Hematopoietic multipotent progenitor cell treated with erythropoietin and hydrocortisone succinate and interleukin-3 and kit ligand, for 4 days (in vitro differentiated cells): ENCODE results near the gene SPRED1.
A peak's percentile ranks its signal among the peaks of the same experiment; 100 is the strongest.

Source experiments
- DNase-seq: peaks from one replicate; pipeline ENCODE4 v3.0.0-alpha.2; 2015

SPRED1 gene

GRCh38 chr15:38285456-38285855 lies 32.8 kb downstream of the SPRED1 start:
- no peak for DNase-seq

GRCh38 chr15:38294126-38294525 lies 41.5 kb downstream of the SPRED1 start:
- peak; percentile 45 for DNase-seq

DNA sequence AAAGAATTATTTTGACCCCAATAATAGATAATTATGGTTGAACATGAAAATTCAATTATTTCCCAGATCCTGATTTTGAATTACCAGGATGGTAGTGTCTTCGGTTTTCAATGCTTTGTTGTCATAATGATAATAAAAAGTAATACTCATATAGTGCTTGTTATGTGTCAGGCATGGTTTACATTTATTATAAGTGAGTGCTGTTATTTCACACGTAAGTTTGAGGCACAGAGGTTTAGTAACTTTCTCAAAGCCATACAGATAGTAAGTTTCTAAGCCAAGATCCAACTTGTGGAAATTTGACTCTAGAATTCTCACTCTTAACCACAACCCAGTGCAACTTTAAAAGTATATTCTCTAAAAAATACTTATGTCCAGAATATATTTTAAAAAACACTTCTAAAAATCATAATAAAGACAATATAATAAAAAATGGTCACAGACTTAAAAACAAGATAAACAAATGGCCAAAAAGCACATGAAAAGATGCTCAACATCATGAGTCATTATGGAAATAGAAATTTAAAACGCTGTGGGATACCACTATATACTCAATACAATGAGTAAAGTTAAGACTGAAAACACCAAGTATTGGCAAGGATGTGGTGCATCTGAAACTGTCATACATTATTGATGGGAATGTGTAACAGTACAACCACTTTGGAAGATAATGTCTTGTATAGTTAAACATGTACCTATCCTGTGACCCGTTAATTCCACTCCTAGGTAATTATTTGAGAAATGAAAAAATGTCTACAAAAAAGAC lies 45.2 kb downstream of the SPRED1 start:
- DNase-seq, result no peak

DNA sequence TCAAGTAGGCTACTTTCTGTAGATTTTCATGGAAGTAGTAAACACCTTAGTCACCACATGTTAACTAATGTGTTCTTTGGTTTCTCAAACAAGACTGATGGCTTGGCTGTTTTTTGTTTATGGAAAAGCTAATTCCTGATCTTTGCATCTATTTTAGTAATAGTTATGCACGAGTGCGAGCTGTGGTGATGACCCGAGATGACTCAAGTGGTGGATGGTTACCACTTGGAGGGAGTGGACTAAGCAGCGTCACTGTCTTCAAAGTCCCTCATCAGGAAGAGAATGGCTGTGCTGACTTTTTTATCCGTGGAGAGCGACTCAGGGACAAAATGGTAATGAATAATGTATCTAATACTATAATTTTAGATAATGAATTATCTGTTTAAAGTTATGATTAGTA lies 46.6 kb downstream of the SPRED1 start:
- DNase-seq, result no peak

DNA sequence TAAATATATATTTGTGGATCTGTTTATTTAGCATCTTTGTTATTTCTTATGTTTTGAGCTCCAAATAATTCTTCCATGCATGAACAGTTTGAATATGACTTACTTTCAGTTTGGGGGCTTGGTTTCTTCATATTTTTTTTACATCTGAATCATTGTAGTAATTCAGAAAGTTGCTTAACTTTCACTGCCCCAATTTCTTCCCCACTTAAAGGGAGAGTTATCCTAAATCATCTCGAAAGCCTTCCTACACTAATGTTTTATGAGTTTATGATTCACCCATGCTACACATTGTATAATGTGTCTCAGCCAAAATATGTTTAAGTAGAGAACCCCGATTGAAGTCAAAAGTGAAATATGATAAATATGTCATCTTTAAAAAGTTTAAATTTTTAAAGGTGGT lies 47.8 kb downstream of the SPRED1 start:
- no peak for DNase-seq

GRCh38 chr15:38304481-38304880 lies 51.8 kb downstream of the SPRED1 start:
- no peak for DNase-seq

GRCh38 chr15:38307251-38307650 lies 54.6 kb downstream of the SPRED1 start:
- peak; percentile 47 for DNase-seq

DNA sequence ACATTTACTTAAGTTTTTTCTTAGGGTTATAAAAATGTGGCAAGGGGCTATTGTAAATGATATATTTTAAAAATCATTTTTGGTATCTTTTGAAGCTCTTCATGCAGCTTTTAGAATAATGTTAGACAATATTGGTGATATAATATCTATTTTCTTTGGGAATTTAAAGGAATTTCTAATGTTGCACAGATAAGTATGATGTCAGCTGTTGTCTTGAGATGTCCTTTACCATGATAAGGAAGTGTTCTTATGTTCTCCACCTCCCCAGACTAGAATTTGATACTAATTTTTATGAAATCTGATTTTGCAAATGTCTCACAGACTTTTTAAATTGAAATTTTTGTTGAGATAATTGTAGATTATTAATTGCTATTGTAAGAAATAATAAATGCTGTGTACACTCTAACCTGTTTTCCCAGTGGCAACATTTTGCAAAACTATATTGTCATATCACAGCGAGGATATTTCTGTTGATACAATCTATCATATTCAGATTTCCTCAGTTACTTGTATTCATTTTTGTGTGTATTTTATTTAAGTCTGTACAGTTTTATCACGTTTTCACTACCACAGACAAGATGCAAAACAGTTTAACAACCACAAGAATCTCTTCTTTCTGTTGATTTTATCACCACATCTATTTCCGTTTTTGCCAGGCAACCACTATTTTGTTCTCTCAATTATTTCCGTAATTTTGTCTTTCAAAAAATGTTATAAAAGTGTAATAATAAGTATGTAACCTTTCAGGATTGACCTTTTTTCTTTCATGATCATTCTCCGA lies 55.4 kb downstream of the SPRED1 start:
- no peak for DNase-seq

GRCh38 chr15:38308797-38309196 lies 56.2 kb downstream of the SPRED1 start:
- no peak for DNase-seq

DNA sequence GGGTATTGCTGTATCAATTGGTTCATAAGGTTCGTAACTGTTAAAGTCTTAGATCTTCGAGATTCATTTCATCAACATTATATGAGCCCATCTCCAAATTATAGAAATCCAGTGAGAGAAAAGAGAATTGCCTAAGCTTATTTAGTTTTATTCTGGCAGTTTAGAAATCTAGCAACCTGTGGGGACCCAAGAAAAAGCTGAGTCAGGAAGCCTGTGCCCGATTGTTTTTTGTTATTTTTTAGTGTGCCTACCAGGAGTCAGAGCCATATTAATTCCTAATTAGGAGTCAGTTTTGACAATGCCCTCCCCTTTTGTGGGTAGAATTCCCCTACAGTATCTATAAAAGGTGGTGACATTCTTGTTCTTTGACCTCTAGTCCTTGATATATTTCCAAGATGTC lies 59.6 kb downstream of the SPRED1 start:
- DNase-seq, result no peak

- DNase-seq, result no peak
These were observed 63.7 kb downstream of the SPRED1 start for GRCh38 chr15:38316311-38316710.

DNA sequence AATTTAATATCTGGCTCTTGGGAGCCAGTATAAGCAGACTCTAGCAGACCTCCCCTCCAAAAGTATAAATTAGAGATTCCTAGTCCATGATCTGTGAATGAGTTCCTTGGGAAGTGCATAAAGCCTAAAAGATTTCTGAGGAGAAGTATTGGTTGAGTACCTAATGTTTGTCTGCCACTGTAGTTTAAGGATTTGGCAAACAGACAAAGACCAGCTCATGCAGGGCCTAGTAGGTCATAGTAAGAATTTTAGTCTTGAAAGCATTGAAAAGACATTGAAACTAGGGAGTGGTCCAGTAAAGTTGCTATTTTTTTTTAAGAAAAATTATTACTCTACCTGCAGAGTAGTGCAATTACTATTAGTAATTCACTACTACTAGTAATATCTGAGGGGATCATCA lies 67.5 kb downstream of the SPRED1 start:
- DNase-seq, result no peak

- peak; percentile 15 for DNase-seq
These were observed 68.2 kb downstream of the SPRED1 start for GRCh38 chr15:38320866-38321265.

DNA sequence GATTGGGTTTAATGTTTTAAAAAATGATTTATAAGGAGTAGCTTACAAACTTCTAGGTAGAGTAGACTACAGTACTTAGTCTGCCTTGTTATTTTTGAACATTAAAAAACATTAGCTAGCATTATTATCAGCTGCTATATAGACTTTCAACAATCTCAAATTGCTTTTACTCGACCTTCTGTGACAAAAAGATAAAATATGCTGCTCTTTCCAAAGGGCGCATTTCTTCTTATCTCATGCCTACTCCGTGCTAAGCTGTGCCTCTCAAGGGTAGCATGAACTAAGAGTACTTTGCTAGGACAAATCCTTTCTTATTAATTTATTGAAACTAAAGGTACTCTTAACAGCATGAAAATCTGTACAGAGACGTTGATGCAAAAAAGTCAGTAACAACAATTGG lies 71.3 kb downstream of the SPRED1 start:
- peak; percentile 82 for DNase-seq

DNA sequence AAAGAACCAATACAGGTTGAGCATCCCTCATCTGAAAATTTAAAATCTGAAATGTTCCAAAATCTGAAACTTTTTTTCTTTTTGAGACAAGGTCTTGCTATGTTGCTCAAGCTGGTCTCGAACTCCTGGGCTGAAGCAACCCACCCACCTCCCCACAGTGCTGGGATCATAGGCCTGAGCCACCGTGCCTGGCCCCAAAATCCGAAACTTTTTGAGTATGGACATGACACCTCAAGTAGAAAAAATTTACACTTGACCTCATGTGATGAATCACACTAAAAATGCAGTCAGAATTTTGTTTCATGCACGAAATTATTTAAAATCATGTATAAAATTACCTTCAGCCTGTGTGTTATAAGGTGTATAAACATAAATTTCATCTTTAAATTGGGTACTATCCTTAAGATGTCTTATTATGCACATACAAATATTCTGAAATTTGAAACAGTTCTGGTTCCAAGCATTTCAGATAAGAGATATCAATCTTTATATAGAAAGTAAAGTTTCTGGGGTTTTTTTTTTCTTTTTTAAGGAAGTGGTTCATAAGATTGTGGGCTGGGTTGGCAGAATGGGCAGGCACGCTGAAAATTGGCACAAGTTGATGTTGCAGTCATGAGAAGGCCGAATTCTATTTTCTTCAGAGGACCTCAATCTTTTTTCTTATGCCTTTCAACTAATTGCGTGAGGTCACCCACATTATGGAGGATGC lies 72.5 kb downstream of the SPRED1 start:
- DNase-seq, result peak; percentile 81

DNA sequence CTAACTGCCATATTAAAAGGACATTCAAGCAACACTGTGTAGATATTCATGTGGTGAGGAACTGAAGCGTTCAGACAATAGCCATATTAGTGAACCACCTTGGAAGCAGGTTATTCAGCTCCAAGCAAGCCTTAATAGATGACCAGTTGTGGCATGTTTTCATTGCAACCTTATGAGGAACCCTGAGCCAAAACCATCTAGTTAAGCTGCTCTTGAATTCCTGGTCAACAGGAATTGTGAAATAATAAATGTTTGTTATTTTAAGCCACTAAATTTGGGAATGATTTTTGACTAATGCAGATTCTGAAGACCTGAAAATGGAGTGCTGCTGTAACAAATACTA lies 73.0 kb downstream of the SPRED1 start:
- DNase-seq, result no peak

DNA sequence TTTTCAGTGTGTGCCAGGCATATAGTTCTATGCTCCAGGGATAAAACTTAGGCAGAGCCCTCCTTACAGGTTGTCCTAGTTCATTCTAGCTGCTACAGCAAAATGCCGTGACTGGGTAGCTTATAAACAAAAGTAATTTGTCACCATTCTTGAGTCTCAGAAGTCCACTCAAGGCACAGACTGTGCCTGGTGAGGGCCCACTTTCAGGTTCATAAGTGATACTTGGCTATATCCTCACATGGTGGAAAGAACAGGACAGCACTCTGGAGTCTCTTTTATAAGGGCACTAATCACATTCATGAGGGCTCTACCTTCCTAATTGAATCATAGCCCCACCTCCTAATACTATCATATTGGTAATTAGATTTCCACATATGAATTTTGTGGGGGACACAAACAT lies 80.1 kb downstream of the SPRED1 start:
- no peak for DNase-seq

- no peak for DNase-seq
These were observed 82.5 kb downstream of the SPRED1 start for GRCh38 chr15:38335116-38335515.

DNA sequence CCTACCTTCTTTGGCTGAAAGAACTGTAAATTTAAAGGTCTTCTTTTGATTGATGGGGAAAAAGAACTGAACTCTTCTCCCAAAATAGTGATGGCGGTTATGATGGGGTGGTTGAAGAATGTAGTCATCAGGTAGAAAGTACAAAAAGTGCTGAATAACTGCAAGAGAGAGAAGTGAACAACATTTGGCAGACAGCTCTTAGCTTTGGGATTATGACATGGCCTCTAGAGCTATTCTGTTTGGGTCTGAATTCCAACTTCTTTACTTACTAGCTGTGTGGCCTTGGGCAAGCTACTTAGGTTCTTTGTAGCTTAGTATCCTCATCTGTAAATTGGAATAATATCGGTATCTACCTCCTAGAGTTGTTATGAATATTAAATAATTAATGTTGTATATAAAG lies 91.7 kb downstream of the SPRED1 start:
- DNase-seq, result no peak

GRCh38 chr15:38349251-38349650 lies 96.6 kb downstream of the SPRED1 start:
- DNase-seq, result no peak

GRCh38 chr15:38351466-38351865 lies 98.8 kb downstream of the SPRED1 start:
- no peak for DNase-seq

DNA sequence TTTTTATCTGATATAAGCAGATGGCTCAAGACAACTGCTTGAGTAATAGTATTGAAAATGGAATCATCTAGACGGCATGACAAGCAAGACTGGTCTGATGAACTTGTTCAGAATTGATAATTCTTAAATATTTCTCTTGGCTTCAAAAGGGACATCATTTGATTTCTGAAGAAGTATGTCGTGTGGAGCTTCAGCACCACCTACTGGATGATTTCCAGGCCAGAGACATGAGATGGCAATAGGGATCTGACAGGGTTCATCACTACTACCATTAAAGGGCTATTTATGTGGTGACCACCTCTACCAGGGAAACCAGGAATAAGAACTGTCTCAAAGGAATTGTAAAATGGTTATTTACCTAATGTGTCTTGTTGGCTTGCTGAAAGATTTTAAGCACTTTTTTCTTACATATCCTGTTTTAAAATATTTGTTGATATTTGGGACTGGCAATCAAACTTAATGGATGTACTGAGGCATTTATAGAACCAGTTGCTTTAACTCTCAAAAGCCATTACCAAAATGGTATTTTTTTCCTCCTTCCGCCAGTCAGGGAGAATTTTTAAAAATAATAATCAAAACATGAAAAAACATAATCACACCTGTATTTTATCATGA lies 101.8 kb downstream of the SPRED1 start:
- DNase-seq, result peak; percentile 87

DNA sequence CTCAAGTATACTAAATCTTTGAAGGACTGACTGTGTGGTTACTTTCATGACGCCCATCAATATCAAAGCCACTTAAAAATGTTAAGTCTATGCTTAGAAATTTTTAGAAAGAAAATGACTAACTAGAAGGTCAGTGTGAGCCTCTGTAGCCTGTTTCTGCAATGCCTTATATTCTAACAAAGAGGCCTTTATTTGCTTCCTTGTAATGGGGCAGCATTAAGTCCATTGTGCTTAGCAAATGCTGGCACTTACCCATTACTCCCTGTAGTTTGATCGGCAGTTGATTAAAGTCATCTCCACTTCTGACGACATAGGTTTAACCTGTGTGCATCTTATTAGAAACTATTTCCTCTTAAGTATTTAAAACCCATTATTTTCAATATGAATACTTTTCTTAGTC lies 109.7 kb downstream of the SPRED1 start:
- DNase-seq, result no peak

- no peak for DNase-seq
These were observed 114.8 kb downstream of the SPRED1 start for GRCh38 chr15:38367476-38367875.
